Activated naive CD8-positive, alpha-beta T cell treated with anti-CD3 and anti-CD28 coated beads, Interleukin-2, amount 50 U/mL, for 16 hours (primary cell): ENCODE data around the gene CD9.
A peak's percentile ranks its signal among the peaks of the same experiment; 100 is the strongest.
"Not testable (repeated sequence)": the region's sequence is repeated elsewhere in the genome, so short reads cannot be mapped to it uniquely, and the experiment has no call there.

ENCODE experiments used
- DNase-seq: peaks from one replicate; pipeline ENCODE4 v3.0.0-alpha.2; 2020; ENCODE audit warnings: low read depth, low spot score

The CD9 gene

DNA sequence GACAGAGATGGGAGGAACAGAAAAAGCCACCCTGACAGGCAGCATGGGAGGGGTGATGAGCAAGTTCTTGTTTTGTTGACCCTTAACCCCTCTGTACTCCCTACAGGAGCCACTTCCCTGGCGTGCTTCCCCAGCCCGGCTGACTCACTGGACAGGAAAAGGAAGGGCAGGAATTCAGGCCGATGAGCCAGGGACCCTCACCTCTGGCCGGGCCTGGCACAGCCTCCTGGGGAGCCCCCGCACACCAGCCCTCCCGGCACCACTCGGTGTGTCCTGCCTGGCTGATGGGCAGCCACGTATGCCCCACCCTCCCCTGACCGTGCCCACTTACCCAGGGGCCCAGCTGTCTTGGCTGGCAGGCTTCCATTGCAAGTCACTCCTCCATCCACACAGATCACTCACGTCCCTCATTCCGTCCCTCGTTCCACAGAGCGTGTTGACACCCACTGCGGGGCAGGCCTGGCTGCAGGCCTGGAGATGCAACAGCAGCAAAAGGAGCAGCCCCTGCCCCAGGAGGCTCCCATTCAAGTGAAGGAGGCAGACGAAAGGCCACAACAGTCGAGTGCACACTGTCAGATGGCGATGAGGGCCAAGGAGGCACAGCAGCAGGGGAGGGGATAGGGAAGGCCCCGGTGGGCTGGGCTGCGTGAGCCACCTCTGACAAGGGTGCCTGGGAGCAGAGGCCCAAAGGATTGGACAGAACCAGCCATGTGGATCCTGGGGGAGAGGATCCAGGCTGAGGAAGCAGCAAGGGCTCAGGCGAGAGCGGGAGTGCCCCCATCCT is 19.7 kb upstream of the CD9 start:
- DNase-seq: no peak

DNA sequence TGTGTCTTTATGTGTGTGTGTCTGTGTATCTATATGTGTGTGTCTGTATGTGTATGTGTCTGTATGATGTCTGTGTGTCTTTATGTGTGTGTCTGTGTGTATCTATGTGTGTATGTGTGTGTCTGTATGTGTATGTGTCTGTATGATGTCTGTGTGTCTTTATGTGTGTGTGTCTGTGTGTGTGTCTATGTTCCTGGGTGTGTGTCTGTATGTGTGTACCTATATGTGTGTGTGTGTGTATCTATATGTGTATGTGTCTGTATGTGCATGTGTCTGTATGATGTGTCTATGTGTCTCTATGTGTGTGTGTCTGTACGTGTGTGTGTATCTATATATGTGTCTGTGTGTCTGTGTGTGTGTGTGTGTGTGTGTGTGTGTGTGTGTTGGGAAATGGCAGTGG is 19.0 kb upstream of the CD9 start:
- no peak for DNase-seq

DNA sequence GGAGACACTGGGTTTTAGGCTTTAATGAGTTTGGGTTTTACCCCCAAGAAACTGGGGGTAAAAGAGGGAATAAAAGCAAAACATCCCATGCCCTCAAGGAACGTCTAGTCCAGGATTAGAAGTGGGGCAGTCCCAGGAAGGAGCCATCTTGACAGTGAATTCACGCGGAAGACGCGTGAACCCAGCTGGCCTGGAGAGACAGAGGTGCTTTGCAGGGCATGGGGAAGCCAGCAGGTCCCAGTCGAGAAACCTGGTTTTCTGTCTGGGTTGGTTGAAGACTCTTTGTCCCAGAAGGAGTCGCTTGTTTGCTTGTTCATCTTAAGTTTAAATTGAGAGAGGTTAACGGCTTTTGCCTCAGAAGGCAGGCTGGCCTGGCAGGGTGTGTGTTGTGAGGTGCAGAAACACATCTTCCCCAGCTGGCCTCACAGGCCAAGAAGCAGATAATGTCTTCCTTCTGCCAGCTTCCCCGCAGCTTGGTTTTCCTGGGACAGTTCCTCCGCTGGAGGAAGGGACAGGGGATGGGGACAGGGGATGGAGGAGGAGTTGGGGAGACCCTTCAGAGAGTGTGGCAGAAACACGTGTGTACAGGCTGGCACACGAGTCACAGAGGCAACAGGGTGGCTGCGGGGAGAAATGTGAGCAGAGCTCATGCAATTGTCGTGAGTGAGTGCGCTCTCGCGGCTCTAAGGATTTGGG is 18.5 kb upstream of the CD9 start:
- DNase-seq: no peak

DNA sequence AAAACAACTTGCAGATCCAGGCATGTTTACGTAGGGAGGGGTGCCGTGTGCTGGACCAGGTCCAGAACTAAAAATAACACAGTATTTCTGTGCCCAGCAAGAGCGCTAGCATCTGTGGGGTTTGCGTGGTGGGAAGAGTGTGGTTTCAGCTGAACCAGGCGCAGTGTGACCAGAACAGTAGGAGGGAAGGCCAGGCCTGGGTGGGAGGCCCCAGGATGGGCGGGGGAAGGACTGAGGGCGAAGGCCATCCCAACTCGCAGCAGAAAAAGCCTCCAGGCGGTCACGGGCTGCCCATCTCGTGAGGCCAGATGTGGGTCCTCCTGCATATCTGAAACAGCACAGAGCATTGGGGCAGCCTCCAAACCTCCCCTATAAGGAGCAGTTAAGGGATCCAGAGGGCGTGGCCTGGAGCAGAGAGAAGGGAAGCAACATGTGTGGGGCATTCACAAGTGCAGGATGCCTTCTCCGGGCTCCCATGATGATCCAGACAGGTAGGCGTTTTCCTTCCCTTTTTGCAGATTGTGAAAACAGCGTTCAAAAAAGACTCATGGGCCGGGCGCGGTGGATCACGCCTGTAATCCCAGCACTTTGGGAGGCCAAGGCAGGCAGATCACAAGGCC is 17.8 kb upstream of the CD9 start:
- no peak for DNase-seq

DNA sequence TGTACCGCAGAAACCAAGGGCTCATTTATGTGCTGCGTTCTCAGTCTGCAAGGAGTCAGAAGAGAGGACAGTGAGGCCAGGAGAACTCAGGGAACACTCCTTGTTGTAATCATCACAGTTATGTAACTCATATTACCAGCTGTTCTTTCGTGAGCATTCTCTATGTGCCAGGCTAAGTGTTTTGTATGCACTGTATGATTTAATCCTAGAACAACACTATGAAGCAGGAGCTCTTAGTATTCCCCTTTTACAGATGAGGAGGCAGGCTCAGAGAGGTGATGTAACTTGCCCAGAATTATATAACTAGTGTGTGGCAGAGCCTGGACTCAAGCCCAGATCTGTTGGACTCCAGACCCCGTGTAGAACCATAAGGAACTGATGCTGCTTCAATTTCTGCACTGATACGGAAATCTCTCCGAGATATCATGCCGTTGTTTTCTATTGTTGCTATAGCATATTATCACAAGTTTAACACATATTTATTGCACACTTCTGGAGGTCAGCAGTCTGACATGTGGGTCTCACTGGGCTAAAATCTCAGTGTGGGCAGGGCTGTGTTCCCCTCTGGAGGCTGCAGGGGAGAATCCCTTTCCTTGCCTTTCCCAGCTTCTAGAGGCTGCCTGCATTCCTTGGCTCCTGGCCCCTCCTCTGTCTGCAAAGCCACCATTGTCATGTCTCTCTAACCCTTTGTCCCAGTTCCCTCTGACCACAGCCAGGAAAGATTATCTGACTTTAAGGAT is 16.3 kb upstream of the CD9 start:
- DNase-seq: no peak

DNA sequence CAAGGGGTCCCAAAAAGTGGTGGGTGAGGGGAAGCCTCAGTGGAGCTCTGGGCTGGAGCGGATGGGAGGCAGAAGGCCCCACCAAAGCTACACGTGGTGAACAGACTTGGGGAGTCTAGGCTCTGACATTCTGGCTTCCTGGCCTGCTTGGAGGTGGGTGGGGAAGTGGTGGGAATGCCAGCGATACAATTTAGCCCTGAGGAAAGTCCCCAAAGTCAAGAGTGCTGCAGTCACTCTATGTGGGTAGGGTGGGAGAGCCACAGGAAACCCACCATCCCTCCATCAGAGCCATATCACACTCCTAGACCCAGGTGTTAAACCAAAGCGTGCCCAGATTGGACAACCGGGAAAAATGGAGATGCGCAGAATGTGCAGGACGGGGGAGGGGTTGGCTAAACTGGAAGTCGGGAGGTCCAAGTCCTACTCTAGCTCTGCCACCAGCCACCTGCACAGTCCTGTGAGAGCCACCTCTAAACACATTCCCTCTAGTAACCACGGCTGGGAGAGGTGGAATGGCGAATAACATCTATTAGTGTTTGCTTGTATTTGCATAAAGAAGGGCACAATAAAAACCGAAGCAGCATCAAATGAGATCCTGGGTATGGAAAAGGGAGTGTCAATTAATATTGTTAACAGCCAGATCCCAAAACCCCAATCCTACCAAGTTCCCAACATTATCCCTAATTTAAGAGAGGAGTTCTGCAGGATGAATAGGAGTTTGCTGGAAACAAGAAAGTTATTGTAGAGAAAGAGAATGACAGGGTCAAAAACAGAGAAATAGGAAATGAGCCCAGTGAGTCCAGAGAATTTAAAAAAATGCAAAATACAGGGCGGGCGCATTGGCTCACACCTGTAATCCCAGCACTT is 14.0 kb upstream of the CD9 start:
- DNase-seq: no peak

DNA sequence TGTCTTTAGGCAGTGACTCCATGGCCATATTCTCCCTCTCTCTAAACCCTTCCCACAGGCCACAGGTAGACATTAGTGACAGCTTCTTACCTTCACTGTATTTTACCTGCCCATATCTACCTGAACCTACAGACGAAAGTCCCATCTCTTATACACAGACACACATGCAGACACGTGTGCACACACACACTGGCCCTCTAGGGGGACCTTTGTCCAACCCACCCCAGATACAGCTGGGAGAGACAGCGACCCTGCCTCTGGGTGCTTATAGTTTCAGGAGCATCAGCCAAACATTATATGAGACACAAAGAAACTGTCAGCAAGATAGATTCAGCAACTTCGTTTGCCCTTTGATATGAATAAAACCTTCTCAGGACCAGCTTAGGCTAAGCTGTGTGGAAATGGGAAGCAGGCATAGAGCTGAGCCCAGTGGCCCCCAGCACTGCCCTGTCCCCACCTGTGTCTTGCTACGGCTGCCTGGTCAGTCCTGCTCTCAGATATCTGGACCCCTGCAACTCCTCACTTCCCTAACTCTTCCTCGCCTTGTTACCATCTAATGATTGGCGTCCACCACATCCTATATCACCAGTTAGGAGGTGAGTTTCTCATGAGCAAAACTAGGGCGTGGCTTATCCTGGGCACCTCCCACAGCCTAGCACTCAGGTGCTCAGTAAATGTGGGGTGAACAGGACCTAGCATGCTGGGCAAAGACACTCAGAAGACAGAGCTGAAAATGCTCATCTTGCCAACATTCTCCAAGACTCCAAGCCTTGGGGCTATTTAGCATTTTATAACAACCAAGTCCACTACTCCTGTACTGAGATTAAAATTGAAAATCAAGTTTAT is 12.0 kb upstream of the CD9 start:
- no peak for DNase-seq

DNA sequence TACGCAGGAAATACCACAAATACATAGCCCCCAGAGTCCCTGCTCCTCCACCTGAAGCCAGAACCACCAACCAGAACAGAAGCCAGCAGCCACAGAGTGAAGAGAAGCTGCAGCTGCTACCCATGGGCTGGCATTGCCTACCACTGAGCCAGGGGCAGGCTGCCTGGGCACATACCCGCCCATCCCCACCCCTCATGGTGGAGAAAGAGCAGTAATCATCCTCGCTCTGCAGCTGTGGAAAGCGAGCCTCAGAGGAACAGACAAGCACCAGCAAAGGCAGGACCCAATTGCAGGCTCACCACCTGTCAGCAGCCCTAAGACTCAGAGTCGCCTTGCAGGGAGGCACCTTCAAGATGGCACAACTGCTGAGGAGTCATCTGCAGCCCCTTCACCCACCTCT is 11.2 kb upstream of the CD9 start:
- DNase-seq: no peak

DNA sequence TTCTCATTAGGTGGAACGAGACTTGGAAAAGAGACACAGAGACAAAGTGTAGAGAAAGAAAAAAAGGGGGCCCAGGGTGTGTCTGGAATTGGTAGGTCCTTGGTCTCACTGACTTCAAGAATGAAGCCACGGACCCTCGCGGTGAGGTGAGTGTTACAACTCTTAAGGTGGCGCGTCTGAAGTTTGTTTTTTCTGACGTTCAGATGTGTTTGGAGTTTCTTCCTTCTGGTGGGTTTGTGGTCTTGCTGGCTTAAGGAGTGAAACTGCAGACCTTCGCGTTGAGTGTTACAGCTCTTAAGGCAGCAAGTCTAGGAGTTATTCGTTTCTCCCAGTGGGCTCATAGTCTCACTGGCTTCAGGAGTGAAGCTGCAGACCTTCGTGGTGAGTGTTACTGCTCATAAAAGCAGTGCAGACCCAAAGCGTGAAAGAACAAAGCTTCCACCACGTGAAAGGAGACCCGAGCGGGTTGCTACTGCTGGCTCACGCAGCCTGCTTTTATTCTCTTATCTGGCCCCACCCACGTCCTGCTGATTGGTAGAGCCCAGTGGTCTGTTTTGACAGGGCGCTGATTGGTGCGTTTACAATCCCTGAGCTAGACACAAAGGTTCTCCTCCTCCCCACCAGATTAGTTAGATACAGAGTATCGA is 10.1 kb upstream of the CD9 start:
- not testable (repeated sequence) for DNase-seq

DNA sequence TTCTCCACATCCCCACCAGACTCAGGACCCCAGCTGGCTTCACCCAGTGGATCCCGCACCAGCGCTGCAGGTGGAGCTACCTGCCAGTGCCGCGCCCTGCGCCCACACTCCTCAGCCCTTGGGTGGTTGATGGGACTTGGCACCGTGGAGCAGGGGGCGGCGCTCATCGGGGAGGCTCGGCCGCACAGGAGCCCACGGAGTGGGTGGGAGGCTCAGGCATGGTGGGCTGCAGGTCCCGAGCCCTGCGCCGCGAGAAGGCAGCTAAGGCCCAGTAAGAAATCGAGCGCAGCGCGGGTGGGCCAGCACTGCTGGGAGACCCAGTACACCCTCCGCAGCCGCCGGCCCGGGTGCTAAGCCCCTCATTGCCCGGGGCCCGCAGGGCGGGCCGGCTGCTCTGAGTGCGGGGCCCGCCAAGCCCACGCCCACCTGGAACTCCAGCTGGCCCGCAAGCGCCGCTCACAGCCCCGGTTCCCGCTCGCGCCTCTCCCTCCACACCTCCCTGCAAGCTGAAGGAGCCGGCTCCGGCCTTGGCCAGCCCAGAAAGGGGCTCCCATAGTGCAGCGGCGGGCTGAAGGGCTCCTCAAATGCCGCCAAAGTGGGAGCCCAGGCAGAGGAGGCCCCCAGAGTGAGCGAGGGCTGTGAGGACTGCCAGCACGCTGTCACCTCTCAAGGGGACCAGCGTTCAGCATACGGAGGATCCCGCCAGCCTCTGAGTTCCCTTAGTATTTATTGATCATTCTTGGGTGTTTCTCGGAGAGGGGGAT is 9.3 kb upstream of the CD9 start:
- not testable (repeated sequence) for DNase-seq

DNA sequence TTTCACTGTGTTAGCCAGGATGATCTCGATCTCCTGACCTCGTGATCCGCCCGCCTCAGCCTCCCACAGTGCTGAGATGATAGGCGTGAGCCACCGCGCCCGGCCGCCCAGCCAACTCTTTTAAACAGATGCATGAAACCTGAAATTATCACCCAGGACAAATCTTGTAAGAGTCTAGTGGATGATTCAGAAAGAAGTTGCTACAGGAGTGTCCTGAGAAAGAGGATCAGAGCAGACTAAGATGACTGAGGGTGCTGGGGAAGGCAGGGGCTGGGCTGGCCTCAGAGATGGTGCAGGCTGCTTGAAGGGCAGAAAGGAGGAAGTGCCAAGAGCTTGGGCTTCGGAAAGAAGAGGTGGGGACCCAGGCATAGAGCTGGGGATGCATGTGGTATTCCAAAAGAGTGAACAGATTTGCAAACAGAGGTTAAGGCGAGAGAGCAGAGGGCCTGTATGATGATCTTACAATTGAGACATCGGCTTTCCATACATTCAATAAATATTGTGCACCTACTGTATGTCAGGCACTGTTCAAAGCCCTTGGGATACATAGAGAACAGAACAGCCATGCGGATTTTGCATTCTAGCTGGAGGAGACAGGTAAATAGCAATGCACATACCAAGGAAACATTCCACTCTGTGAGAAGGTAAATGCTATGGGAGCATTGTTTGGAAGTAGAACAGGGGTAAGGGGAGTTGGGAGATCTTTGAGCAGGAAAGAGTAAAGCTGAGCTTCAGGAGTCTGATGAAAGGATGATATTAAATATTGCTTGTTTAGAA is 7.4 kb upstream of the CD9 start:
- no peak for DNase-seq

DNA sequence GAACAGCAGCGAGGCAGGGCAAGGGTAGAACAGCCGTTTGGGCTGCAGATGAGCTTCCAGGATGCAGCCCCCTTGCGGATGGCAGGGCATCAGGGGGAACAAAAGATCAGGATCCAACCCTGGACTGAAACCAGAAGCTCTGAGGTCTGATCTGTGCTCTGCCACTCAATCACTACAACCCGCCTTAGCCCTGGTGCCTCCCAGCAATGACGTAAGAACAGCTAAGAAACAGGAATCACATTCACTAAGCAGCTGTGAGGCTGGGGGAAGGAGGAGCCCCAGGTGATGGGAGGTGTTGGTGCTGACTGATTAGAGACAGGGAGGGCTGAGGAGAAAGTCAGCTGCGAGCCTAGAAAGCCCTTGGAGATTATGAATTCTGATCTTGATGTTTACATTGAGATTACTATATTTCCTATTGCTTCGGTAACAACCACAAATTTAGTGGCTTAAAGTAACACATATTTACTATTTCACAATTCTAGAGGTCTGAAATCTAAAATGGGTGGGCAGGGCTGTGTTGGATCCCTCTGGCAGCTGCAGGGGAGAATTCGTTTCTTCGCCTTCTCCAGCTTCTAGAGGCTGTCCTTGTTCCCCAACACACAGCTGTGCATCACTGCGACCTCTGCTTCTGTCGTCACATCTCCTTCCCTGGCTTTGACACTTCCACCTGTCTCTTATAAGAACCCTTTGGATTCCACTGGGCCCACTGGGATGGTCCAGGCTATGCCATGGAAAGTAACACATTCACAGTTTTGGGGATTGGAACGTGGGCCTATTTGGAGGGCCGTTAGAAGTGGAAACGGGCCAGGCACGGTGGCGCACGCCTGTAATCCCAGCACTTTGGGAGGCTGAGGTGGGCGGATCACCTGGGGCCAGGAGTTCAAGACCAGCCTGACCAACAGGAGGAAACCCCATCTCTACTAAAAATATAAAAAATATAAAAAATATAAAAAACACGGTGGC is 6.1 kb upstream of the CD9 start:
- no peak for DNase-seq

DNA sequence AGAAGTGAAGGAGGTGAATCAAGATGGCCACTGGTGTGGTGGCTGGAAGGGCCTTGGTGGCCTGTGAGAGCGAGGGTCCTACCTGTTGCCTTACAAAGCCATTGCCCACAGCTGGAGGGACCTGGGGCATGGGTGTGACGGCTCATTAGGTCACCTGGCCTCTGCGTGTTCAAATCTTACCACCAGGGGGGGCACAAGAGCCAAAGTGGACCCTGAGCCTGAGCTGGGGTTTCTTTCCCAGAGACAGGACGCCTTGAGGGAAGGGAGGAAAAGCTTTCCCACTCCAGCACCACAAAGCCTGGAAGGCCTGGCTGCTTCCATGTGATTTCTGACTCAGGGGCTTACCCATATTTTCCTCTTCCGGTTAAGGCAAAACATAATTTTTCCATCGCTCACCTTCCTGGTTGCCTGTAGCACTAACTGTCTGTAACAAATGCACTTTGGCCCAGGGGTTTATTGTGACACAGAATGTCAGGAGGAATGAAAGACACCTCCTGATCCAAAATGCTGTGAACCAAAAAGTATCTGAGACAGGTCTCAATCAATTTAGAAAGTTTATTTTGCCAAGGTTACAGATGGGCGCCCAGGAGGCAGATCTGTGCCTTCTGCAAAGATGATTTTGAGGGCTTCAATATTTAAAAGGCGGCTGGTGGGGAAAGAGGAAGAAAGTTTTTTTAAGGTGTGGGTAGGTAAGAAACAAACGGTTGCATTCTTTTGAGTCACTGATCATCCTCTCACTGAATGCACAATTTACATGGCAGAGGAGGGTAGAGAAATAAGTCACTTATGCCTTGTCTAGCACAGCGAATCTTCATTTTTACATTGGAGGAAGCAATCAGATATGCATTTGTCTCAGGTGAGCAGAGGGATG is 4.3 kb upstream of the CD9 start:
- DNase-seq: peak; percentile 59

DNA sequence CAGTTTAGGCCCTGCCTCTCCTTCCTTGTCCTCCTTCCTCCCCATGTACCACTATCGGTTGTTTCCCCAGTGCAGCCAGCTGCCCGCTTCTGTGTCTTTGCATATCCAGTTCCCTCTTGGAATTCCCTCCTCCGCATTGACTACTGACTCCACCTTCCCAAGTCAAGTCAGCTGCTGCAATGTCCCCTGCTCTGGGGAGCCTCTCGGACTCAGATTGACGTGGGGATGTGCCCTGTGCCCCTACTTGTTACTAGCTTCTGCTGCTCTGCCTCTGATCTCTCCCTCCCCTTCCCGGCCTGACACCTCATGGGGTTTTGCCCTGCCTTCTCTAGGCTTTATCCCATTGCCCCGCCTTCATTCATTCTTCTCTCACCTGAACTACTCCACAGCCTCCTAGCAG is 2.1 kb upstream of the CD9 start:
- no peak for DNase-seq

DNA sequence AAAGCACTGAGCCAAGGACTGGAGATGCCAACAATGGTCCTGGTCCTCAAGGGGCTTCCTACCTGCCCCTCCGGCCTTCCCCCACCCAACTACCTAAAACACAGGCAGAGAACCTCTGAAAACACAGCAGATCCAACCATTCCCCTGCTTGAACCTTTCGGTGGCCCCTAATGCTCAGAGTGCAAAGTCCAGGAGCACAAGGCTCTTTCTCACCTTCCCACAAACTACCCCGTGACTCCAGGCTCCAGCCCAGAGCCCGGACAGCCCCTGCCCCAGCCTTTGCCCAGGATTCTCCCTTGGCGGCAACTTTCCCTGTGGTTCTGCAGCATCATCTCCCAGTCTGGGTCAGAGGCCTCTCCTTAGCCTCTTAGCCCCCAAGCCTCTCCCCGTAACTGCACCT is 1.6 kb upstream of the CD9 start:
- DNase-seq: no peak

DNA sequence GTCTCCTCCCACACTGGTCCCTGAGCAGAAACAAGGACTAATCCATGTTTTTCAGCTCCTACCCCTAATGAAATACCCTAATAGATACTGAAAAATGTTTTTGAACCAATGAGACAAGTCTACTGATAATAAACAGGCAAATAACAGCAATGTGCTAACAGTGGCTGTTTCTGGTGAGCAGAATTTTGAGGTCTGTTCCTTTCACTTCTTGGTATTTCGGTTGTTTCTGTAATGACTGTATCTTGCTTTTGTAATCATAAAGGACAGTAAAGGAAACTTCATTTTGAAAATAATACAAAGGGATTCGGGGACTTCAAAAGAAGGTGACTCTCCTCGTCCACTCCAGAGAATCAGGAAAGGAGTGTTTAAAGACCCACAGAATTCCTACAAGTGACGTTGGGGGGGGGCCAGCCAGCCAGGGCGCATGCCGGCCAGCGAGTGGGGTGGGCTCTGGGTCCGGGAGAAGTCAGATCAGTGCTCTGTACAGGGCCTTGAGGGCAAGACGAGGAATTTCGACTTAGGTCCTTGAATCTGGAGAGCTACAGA is 1.1 kb upstream of the CD9 start:
- no peak for DNase-seq
